HG02798 (cell line): ENCODE results near the gene ATP2B3.

ENCODE experiments used
- ATAC-seq: cut with Tn5 transposase; IDR thresholded peaks from one replicate; pipeline ENCODE4 v1.9.1; 2021; ENCODE audit warnings: mild to moderate bottlenecking; ENCODE audit not compliant: unreplicated experiment, poor library complexity

ATP2B3 gene

DNA sequence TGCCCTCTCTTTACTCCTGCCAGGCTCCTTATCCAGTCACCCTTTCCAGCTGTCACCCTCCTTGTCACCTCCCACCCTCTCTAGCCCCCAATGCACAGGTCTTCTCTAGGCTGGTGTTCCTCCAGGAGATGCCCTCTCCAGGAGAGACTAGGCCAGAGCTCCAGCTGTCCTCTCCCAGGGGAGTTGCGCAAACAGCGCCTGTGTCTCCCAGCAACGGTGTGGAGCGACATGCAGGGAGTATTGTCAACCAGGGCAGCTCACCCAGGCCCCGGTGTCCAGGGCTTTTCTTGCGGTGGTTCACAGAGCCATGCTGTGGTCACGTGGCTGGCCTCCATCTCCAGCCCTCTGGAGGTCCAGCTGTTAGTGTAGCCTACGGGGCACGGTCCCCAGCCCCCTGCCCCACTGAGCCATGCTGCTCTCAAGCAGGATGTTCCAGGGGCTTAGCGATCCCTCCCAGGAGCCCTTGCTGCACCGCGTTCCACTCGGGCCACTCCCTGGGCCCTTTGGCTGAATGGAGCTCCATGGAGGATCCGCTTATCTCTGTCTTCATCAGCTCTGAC lies 46.7 kb downstream of the ATP2B3 start:
- ATAC-seq = no peak

DNA sequence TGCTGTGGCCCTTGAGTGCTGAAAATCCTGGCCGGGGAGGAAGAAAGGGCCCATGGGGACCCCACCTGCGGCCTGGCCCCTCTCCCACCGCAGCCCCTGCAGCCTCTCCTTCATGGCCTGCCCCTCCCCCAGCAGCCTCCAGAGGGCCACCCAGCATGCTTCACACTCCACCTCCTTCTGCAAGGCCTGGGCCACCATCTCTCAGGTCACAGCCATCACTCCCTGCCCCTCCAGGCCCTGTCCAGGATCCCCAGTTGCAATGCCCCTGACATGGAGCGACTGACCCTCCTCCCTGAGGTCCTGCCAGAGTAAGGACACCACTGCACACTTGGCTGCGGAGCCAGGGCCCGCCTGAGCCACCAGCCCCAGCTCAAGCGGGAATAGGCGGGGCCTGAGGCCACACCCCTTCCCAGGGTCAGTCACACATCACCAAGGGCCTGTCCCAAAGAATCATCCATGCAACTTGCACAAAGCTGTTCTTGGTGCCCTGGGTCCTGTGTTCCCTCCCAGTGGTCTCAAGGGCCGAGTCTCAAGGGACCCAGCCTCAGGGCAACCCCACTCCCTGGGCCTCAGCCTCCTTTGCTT lies 48.6 kb downstream of the ATP2B3 start:
- no peak for ATAC-seq

DNA sequence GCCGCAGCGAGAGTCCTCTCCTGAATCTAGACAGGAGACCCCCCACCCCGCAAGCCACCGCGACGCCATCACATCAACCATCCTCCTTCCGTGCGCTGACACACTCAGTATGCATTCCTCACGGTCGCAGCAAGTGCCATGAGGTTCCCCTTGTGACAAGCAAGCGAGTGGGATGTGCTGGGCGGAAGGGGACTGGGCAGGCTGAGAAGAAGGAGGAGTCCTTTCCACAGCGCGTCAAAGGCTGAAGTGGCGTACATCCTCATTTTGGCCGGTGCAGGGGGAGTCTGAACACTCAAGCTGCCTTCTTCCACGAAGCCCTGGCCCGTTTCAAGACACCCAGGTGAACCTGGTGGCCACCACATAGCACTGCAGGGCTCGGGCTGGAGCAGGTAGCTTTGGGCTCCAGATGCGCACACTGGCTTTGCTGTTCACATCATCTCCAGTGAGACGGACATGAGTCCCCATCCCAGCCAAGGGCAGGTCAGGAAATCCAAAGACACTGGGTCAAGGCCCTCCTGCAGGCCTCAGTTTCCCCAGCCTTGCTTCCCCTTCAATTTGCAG lies 51.1 kb downstream of the ATP2B3 start:
- ATAC-seq = no peak

DNA sequence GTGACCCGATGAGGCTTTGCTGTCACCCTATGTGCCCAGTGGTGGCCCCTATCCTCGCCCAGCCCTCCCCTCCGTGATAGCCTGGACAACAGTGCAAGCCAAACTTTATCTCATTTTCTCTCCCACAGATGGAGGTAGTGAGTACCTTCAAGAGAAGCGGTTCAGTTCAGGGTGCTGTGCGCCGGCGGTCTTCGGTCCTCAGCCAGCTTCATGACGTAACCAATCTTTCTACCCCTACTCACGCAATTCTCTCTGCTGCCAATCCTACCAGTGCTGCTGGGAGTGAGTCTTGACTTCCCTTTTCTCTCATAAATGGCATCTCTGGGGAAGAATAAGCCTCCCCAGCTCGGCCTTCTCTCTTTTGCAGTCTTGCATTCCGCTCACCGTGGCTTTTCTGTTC lies 52.0 kb downstream of the ATP2B3 start:
- ATAC-seq = no peak

DNA sequence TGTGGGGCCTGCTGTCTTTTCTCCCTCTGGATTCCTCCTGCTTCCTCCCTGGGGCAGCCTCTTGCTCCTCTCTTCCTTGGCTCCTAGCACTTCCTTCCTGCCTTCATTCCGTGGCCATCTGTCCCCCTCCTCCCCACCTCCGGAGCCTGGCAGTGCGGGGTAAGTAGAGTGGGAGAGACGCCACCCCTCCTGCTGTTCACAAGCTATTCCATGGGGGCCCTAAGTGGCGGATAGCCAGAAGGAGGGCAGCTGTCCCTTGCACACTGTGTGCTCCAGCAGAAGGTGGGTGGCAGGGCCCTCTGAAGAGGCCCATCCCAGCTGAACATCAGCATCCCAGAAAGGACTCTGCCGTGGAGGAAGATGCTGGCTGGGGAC lies 54.1 kb downstream of the ATP2B3 start:
- no peak for ATAC-seq

DNA sequence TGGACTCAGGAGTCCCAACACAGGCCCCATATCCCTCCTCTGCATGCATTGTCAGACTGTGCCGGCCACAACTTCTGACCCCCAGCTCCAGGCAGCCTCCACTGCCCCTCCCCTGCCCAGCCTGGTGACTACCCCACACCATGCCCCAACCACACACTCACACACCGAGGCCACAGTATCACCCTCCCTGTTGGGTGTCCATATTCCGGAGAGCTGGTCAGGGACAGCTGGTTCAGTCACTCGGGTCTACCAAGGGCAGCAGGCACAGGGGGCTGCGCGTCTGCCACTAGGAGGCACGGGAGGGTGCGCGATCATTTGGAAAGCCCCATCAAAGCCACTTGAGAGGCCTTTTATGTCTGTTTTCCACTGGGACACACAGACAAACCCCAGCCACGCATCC lies 55.2 kb downstream of the ATP2B3 start:
- ATAC-seq = no peak

DNA sequence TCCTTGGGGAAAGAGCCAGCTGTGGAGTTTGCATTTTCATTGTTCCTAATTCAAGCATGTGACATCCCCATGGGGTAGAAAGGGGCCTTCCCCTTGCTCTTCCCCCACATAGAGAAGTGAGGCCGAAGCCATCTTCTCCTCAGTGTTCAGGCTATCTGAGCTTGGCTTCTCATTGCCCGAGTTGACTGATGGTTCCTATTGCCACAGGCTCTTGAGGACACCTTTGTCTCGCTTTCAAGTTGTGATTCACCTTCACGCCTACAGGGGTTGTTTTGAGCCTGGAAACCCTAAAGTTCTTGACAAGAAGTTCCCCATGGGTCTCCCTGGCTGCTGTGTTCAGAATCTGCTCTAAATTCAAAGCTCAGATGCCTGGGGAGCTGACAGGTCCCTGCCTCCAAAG lies 56.5 kb downstream of the ATP2B3 start:
- ATAC-seq = peak; percentile 38

DNA sequence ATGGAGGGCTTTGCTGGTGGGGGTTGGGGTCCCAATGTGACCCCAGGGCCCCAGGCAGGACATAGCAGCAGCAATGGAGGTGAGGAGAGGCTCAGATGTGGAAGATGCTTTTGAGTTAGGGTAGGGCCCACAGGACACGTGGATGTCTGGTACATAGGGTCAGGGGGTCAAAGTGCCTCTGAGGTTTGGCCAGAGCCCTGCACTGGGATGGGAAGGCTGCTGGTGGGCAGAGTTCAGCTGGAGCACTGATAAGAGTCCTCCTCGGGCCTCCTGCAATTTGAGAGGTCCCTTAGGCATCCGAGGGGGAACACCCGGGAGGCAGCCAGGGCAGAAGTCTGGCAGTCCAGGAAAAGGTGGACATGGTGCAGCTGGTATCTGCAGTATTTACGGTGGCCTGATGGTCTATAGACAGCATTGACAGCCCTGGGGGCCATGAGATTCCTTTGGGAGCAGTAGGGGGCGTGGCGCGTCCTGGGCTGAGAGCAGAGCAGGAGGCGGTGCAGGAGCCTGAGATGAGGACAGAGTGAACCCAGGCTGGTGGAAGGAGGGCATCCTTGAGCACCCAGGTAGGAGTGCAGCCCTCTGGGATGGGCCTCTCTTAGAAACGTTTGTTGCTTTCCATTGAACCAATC lies 58.9 kb downstream of the ATP2B3 start:
- ATAC-seq = no peak

DNA sequence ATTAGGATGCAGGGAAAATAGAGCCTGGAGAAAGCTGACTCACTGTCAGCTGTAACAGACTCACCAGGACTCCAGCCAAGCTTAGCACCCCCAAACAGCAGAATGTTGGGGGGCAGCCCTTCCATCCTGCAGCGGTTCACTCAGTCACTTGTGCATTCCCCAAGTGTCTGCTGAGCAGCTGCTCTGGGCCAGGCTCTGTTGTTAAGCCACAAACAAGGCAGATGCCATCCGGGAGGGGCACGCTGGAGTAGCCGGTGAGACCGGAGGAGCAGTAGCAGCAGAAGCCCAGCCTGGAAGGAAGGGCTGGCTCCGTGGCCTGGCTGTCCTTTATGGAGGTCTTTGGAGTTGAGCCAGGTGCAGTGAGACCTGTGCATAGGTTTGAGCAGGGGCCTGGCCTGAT lies 59.5 kb downstream of the ATP2B3 start:
- no peak for ATAC-seq

DNA sequence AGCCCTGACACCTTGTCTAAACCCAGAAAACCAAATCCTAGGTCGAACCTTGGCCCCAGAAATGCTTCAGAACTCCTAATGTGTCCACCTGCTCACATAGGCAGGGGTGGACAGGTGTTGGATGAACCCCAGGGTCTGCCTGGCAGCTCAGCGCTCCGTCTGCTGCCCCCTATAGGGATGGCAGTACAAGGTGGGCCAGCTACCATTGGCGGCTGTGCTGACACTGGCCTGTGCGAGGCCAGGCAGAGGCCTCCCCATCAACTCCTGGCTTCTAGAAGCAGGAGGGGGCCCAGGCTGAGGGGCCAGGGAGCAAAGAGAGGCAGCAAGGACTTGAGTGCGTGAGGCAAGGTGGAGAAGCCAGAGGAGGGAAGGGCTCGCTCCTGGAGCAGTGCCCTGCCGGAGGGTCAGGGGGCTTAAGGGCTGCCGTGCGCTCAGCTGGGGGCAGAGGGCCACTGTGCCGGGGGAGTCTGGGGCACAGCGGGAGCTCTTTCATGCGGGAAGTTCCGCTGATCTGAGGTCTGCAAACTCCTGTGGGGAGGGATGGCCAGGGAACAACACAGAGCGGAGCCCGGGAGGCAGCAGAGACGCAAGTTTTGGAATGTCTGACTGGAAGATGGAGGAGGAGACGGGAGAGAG lies 60.9 kb downstream of the ATP2B3 start:
- no peak for ATAC-seq

DNA sequence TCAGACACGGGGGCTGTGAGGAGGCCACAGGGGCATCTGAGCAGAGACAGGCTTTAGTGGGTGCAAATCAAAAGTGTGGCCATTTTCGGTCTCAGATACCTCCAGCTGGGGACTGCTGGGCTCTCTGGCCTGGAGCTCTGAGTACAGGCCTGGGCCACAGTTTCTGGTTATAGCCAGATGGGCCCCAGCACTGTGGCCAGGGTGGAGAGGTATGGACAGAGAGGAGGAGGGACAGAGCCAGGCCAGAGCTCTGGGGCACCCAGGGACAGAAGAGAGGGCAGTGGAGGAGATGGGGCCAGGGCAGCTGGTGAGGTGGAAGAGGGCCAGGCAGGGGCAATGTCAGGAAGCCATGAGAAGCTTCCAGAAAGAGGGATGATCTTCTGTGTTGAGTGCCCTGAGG lies 61.4 kb downstream of the ATP2B3 start:
- no peak for ATAC-seq

DNA sequence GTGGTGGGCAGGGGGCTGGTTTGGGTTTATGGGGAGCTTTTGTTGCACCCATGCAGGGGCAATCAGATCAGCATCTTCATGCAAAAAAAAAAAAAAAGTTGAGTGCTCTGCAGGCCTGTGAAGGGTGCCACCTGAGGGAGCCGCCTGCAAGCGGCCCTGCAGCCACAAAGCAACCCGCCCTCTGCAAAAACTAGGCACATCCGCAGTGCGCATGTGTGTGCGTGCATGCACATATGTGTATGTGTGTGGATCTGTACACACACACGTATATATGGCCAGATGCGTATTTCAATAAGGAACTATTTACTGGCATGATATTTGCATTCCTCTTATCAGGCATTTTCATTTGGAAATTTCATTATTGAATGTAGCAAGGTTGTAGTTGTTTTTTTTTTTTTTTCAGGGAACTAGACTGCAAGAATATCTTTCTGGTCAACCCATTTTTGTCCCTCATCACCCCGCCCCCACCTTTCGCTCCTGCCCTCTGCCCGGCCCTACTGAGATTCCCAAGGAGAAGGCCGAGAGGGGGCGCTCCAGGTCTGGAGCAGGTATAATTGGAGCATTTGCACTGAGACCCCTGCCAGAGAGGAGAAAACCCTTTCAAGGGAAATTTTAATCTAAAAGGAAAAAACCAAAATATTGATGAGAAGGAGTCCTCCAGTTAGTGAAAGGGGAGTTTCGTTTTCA lies 63.4 kb downstream of the ATP2B3 start:
- ATAC-seq = no peak

DNA sequence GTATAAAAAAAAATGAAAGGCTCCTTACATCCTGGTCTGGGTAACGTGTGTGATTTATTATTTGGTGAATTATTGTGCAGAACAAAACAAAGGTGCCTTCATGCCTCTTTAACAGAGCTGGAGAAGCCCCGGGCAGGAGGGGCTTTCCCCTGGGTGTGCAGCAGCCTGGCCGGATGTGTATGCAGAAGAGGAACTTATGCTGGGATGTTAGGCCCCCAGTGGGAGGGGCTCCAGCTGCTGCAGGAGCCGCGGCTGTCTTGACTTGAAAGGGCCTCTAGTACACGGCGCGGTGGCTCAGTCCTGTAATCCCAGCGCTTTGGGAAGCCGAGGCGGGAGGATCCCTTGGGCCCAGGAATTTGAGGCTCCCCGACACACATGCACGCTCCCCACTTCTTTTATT lies 65.5 kb downstream of the ATP2B3 start:
- ATAC-seq = peak; percentile 99

DNA sequence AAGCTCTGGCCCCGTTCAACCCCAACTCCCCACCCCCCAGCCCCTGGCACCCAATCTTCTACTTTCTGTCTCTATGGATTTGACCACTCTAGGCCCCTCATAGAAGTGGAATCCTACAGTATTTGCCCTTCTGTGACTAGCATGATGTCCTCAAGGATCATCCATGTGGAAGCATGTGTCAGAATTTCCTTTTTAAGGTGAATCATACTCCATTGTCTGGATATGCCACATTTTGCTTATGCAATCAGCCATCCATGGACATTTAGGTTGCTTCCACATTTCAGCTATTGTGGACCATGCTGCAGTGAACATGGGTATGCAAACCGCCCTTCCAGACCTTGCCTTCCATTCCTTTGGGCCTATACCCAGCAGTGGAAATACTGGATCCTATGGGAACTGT lies 66.0 kb downstream of the ATP2B3 start:
- ATAC-seq = no peak

DNA sequence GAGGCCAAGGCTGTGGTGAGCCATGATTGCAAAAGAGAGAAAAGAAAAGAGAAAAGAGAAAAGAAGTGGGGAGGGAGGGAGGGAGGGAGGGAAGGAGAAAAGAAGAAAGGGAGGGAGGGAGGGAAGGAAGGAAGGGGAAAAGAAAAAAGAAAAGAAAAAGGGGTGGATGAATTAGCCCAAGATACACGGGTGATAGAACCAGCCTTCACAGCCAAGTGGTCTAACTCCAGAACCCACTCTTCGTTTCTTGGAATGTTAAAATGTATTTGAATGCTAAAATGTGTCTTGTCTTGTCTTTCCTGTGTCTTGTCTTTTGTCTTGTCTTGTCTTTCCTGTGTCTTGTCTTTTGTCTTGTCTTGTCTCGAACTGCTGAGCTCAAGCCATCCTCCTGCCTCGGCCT lies 68.4 kb downstream of the ATP2B3 start:
- no peak for ATAC-seq

DNA sequence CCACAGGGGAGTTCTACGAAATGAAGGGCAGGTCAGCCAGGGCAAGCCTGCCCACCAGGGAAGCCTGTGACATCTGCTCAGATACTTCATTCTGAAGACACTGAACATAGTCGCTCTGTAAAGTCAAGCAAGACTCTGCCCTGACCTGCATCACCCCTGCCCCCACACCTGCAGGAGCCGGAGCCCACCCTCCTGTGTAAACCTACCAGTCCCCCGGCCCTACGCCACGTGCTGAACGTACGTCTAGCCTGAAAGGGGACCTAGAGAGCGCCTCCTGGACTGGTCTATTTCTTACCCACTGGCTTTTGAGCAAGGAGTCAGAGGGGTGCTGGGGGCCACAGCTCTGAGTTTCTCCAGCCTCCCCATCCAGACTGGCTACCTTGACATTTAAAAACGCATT lies 69.9 kb downstream of the ATP2B3 start:
- ATAC-seq = no peak

DNA sequence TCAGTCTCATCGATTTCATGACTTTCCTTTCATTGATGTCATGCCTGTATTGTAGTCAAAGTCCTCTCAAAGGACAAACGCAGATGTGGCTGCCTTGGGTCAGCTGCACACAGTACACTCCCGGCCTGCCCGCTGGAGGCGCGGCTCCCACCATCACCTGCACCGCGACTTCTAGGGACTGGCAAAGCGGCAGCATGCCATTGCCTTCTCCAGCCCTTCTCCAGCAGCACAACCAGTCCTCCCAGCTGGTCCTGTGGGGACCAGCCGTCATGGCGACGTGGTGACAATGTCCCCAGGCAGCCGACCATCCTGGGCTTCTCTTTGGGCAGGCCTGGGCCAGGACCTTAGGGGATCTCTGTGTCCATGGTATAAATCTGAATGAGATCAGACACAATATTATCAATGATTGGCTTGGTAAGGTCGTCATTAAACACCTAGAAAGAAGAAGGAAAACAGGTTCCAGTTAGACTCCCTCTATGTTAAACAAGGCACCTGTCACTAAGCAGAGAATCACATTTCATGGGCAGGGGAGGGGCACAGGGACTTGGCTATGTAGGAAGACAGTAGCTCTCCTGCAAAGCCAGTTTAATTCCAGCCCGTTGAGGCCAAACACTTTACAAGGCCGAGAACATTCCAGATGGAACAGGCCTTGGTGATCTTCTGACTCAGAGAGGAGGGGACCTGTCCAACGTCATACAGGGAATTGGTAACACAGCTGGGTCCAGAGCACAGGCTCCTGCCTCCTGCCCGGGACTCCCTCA lies 70.8 kb downstream of the ATP2B3 start:
- ATAC-seq = no peak

DNA sequence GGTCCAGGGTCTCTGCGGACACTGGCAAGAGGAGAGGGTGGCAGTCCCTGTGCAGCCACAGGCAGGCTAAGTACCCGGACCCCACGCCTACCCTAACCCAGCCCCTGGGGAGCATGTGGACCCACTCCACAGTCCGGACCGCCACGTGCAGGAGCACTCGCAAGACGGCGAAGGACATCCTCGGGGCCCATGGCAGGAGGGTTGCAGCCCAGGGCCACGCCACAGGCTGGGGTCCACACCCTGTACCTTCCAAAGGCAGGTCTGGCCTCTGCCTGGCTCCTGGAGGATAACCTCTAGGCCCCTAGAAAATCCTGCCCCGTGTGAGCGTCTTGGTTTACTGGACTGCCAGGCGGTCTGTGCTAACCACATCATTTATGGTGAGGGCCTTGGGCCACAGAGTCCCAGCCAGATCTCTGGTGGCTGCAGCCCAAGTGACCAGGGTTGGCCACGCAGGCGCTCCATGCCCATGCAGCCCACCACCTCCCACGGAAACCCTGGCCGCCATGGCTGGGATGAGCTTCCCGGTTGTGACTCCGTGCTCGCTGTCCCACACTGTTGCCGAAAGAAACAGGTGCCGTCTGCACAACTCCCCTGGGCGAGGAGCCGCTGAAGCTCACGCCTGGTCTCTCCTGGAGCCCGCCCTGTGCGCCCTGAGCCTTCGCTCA lies 71.5 kb downstream of the ATP2B3 start:
- ATAC-seq = no peak
